ENCODE measurements around the gene GPR141. TPM values are rescaled to one million over a fixed set of nuclear protein-coding genes. Genes with fewer than 3 reads are reported as not detected.

Gene GPR141
- total and polyA plus RNA-seq, 8 donors = 0.32 to 1.6 (median 0.78) TPM; not detected in 4

DNA sequence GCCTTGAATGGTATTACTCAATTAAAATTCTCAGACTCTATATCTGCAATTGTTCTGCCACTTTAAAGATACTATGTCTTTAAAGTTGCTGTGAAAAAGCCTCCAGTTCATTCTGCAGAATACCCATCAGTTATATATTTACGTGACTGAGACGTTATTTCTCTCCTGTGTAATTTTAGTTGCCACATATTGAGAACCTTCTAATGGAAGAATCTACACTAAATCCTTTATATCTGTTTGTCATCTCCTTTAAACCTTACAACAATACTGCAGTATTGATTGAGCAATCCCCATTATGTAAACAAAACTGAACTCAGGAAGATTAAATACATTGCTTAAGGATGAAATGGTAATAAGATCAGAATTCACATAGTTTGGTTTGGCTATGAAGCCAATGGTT lies 30.0 kb downstream of the GPR141 start:
- intact Hi-C loops (cut with DNase I) = no loop called here
- 36 to 43% methylated on average over 2 of the region's 2 CpGs for WGBS, 2 donors
- no peaks in the 10 kb centered on the region for H3K9me3 ChIP-seq
- DNase-seq = no peak
- FAIRE-seq = no peak
- ATAC-seq = no peak
- no peaks in the 10 kb centered on the region for H3K27me3 ChIP-seq
- H3K36me3 ChIP-seq = no peaks in the 10 kb centered on the region
- H3K27ac ChIP-seq = no peak overlapping the region
- no peak overlapping the region for H3K4me3 ChIP-seq
- TF ChIP-seq, protein P1, sequence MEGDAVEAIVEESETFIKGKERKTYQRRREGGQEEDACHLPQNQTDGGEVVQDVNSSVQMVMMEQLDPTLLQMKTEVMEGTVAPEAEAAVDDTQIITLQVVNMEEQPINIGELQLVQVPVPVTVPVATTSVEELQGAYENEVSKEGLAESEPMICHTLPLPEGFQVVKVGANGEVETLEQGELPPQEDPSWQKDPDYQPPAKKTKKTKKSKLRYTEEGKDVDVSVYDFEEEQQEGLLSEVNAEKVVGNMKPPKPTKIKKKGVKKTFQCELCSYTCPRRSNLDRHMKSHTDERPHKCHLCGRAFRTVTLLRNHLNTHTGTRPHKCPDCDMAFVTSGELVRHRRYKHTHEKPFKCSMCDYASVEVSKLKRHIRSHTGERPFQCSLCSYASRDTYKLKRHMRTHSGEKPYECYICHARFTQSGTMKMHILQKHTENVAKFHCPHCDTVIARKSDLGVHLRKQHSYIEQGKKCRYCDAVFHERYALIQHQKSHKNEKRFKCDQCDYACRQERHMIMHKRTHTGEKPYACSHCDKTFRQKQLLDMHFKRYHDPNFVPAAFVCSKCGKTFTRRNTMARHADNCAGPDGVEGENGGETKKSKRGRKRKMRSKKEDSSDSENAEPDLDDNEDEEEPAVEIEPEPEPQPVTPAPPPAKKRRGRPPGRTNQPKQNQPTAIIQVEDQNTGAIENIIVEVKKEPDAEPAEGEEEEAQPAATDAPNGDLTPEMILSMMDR (IDR thresholded peaks at IDR 0.05) = no peak
- no peaks in the 10 kb centered on the region for H3K4me1 ChIP-seq

DNA sequence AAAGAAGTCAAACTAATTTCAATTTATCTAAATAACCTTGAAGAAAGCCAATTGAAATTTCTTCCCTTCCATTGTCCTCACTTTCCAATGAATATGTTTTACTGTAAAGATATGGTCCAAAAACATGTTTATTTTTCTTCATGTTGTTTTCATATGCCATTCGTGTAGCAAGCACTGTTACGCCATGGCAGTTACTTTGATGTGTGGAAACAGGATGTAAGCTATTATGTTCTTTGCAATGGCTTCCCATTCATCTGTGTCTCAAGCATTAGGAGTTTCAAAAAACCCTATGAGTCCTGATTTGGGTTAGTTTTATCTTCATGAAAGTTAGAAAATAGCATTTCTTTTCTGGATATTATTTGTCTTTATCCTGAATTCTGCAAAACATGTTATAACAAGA lies 31.0 kb downstream of the GPR141 start:
- TF ChIP-seq, protein P1 (IDR thresholded peaks at IDR 0.05) = no peak
- no peak overlapping the region for H3K4me3 ChIP-seq
- FAIRE-seq = no peak
- 69 to 73% methylated on average over 2 of the region's 2 CpGs for WGBS, 2 donors
- DNase-seq = no peak
- no peaks in the 10 kb centered on the region for H3K36me3 ChIP-seq
- no peaks in the 10 kb centered on the region for H3K27me3 ChIP-seq
- H3K4me1 ChIP-seq = no peaks in the 10 kb centered on the region
- H3K27ac ChIP-seq = no peak overlapping the region
- intact Hi-C loops (cut with DNase I) = no loop called here
- no peak for ATAC-seq
- H3K9me3 ChIP-seq = no peaks in the 10 kb centered on the region

- DNase-seq = no peak
- FAIRE-seq = no peak
- WGBS, 2 donors = 74 to 82% methylated on average over 2 of the region's 2 CpGs
- TF ChIP-seq, protein P1 (IDR thresholded peaks at IDR 0.05) = no peak
- no peaks in the 10 kb centered on the region for H3K9me3 ChIP-seq
- H3K4me3 ChIP-seq = no peak overlapping the region
- no peaks in the 10 kb centered on the region for H3K4me1 ChIP-seq
- ATAC-seq = no peak
- H3K27me3 ChIP-seq = no peaks in the 10 kb centered on the region
- H3K27ac ChIP-seq = no peak overlapping the region
- H3K36me3 ChIP-seq = no peaks in the 10 kb centered on the region
- intact Hi-C loops (cut with DNase I) = no loop called here
These were observed 35.0 kb downstream of the GPR141 start for GRCh38 chr7:37718585-37718984.

DNA sequence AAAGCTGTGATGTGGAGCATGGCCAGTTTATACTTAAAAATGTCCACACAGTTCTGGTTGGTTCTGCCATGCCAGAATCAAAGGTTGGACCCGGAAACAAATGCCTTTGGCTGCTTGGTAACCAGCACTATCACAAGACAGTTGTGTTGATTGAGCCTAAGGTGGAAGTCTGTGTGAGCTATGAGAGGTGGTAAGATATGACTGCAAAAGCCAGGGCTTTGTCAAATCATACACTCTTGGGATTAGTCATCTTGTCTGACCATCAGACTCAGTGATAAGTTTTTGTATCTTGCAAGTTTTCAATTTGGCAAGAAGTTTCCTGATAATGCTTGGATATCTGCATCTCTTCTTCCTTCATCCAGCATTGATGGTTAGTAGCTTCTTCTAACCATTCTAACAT lies 35.5 kb downstream of the GPR141 start:
- no peak overlapping the region for H3K27ac ChIP-seq
- H3K4me1 ChIP-seq = no peaks in the 10 kb centered on the region
- TF ChIP-seq, protein P1 (IDR thresholded peaks at IDR 0.05) = no peak
- intact Hi-C loops (cut with DNase I) = no loop called here
- WGBS, 2 donors = 49 to 71% methylated on average over 1 of the region's 1 CpG
- ATAC-seq (no peak), DNase-seq (no peak), FAIRE-seq (no peak)
- no peaks in the 10 kb centered on the region for H3K9me3 ChIP-seq
- no peaks in the 10 kb centered on the region for H3K27me3 ChIP-seq
- no peaks in the 10 kb centered on the region for H3K36me3 ChIP-seq
- H3K4me3 ChIP-seq = no peak overlapping the region

DNA sequence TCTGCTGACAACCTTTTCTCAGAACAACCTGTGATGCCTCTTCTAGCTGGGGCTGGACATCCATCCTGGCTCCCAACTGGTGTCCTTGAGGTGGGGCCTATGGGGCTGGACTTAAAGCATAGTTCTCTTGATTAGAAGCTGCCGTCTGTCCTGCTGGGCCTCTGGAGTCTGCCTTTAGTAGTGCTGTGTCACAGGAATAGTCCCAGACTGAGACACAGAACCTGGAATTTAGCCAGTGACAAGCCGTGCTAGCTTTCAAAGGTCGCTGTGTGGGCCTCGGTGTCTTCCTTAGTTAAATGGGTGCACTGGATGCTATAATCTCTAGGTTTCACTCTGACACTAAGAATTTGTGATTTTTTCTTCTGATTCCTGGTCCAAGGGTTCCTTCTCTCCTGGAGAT lies 41.2 kb downstream of the GPR141 start:
- Histone ChIP-seq H3K4me1 (no peaks in the 10 kb centered on the region), H3K9me3 (no peaks in the 10 kb centered on the region), H3K4me3 (no peak overlapping the region), H3K27me3 (no peaks in the 10 kb centered on the region), H3K36me3 (no peaks in the 10 kb centered on the region), H3K27ac (no peak overlapping the region)
- DNase-seq (no peak), FAIRE-seq (no peak), ATAC-seq (no peak)
- TF ChIP-seq, protein P1 (IDR thresholded peaks at IDR 0.05) = no peak
- 75 to 76% methylated on average over 4 of the region's 4 CpGs for WGBS, 2 donors
- intact Hi-C loops (cut with DNase I) = no loop called here
